Liver (tissue), 9 donors: ENCODE results near the gene GATA5. TPM values are rescaled to one million over a fixed set of nuclear protein-coding genes. Genes with fewer than 3 reads are reported as not detected.

Experiments used
- DNase-seq: peaks from one replicate; pipeline ENCODE4 v3.0.0-alpha.2; 2017; ENCODE audit warnings: low spot score
- H3K27ac ChIP-seq, 2 donors: one replicate each; pipeline ENCODE4 v1.7.0; 2013; ENCODE audit warnings: inconsistent platforms in 2 of 2, low read length in 2 of 2, control low read depth in 1 of 2, low read depth in 1 of 2, mild to moderate bottlenecking in 1 of 2
- H3K27me3 ChIP-seq, 4 donors: one replicate each; pipeline versions ENCODE4 v1.6.1 to v1.7.0; 2013; ENCODE audit warnings: low read length in 3 of 4, inconsistent platforms in 1 of 4, mild to moderate bottlenecking in 1 of 4, moderate library complexity in 1 of 4; ENCODE audit not compliant: control insufficient read depth in 4 of 4, insufficient read depth in 4 of 4
- H3K36me3 ChIP-seq, 4 donors: one replicate each; pipeline versions ENCODE4 v1.6.1 to v1.7.0; 2013; ENCODE audit warnings: low read length in 3 of 4, mild to moderate bottlenecking in 3 of 4, low read depth in 1 of 4, moderate library complexity in 1 of 4; ENCODE audit not compliant: control insufficient read depth in 4 of 4, insufficient read depth in 3 of 4
- H3K4me1 ChIP-seq, 4 donors: one replicate each; pipeline versions ENCODE4 v1.6.1 to v1.7.0; 2013; ENCODE audit warnings: low read length in 3 of 4, mild to moderate bottlenecking in 3 of 4, moderate library complexity in 1 of 4; ENCODE audit not compliant: control insufficient read depth in 4 of 4, insufficient read depth in 4 of 4
- H3K4me3 ChIP-seq, 3 donors: one replicate each; pipeline versions ENCODE4 v1.6.1 to v1.7.0; 2013; ENCODE audit warnings: low read length in 3 of 3, control low read depth in 1 of 3, low read depth in 1 of 3, mild to moderate bottlenecking in 1 of 3
- H3K9ac ChIP-seq, 2 donors: one replicate each; pipeline ENCODE4 v1.7.0; 2013; ENCODE audit warnings: low read length in 2 of 2, mild to moderate bottlenecking in 2 of 2, moderate library complexity in 2 of 2, control low read depth in 1 of 2, low read depth in 1 of 2
- H3K9me3 ChIP-seq, 4 donors: one replicate each; pipeline versions ENCODE4 v1.6.1 to v1.7.0; 2013; ENCODE audit warnings: low read length in 3 of 4; ENCODE audit not compliant: control insufficient read depth in 4 of 4
- FOXA1 ChIP-seq: IDR thresholded peaks from 2 replicates; pipeline ENCODE4 v1.6.1; 2016; ENCODE audit warnings: antibody characterized with exemption
- GABPA ChIP-seq, 2 donors: IDR thresholded peaks in 1 of 2; conservative IDR thresholded peaks in 1 of 2; 2 replicates each; pipeline ENCODE4 v1.6.1; 2016; ENCODE audit warnings: antibody characterized with exemption in 2 of 2, mild to moderate bottlenecking in 1 of 2, moderate library complexity in 1 of 2
- HNF4A ChIP-seq, 2 donors: conservative IDR thresholded peaks; 2 replicates each; pipeline ENCODE4 v1.6.1; 2016; ENCODE audit warnings: antibody characterized with exemption in 2 of 2, mild to moderate bottlenecking in 2 of 2
- HNF4G ChIP-seq: IDR thresholded peaks from 2 replicates; pipeline ENCODE4 v1.6.1; 2016; ENCODE audit warnings: antibody characterized with exemption
- JUND ChIP-seq, 2 donors: IDR thresholded peaks; 2 replicates each; pipeline ENCODE4 v1.6.1; 2016; ENCODE audit warnings: antibody characterized with exemption in 2 of 2
- NR2F2 ChIP-seq: IDR thresholded peaks from 2 replicates; pipeline ENCODE4 v1.6.1; 2016; ENCODE audit warnings: antibody characterized with exemption
- RAD21 ChIP-seq, 2 donors: IDR thresholded peaks; 2 replicates each; pipeline ENCODE4 v1.6.1; 2016; ENCODE audit warnings: antibody characterized with exemption in 2 of 2, mild to moderate bottlenecking in 2 of 2
- RXRA ChIP-seq, 2 donors: IDR thresholded peaks; 2 replicates each; pipeline ENCODE4 v1.6.1; 2017 to 2018; ENCODE audit warnings: antibody characterized with exemption in 2 of 2, mild to moderate bottlenecking in 1 of 2
- SP1 ChIP-seq: IDR thresholded peaks from 2 replicates; pipeline ENCODE4 v1.6.1; 2018; ENCODE audit warnings: antibody characterized with exemption, mild to moderate bottlenecking
- YY1 ChIP-seq: IDR thresholded peaks from 2 replicates; pipeline ENCODE4 v1.6.1; 2016; ENCODE audit warnings: antibody characterized with exemption, mild to moderate bottlenecking
- WGBS: extraction: QIAGEN DNeasy Blood & Tissue Kit; methylation state at CpG from one replicate; pipeline ENCODE4 v1.1.7; 2013; 5-methylcytosine and 5-hydroxymethylcytosine counted together
- polyA plus RNA-seq, 2 donors: library from polyadenylated mRNA; stranded (reverse) in 1 of 2; unstranded in 1 of 2; fragments of 200-250 nt in 1 of 2; fragments of >200 nt in 1 of 2; fragmentation: Nextera tagmentation in 1 of 2; extraction: Ambion mirVana in 1 of 2; gene quantifications; one replicate each; pipeline versions ENCODE4 v1.2.1 to v1.2.3, GENCODE V29; 2013 to 2015
- total RNA-seq, 2 donors: library from RNA; depleted of rRNA; stranded (reverse); fragments of >200 nt; gene quantifications; one replicate each; pipeline ENCODE4 v1.2.3, GENCODE V29; 2014
- TF ChIP-seq, protein P1 (sequence below): IDR thresholded peaks from 2 replicates; pipeline ENCODE4 v1.6.1; 2016; ENCODE audit warnings: antibody characterized with exemption
- TF ChIP-seq, protein P2 (sequence below): IDR thresholded peaks from 2 replicates; pipeline ENCODE4 v1.6.1; 2016; ENCODE audit warnings: antibody characterized with exemption, mild to moderate bottlenecking
- TF ChIP-seq, protein P3 (sequence below): IDR thresholded peaks from 2 replicates; pipeline ENCODE4 v1.6.1; 2016; ENCODE audit warnings: antibody characterized with exemption
- TF ChIP-seq, protein P4 (sequence below): fragments of 150-350 bp; IDR thresholded peaks from 2 replicates; pipeline ENCODE4 v1.5.1; 2017; ENCODE audit warnings: improper control_type of control experiment, low read depth, low read length; ENCODE audit not compliant: missing input control
- TF ChIP-seq, protein P5 (sequence below): IDR thresholded peaks from 2 replicates; pipeline ENCODE4 v1.6.1; 2016; ENCODE audit warnings: antibody characterized with exemption
- donor health status: healthy.
- donor health status: healthy.
- donor health status: healthy.
- donor health status: healthy.
- donor health status: healthy.

The GATA5 gene, protein sequence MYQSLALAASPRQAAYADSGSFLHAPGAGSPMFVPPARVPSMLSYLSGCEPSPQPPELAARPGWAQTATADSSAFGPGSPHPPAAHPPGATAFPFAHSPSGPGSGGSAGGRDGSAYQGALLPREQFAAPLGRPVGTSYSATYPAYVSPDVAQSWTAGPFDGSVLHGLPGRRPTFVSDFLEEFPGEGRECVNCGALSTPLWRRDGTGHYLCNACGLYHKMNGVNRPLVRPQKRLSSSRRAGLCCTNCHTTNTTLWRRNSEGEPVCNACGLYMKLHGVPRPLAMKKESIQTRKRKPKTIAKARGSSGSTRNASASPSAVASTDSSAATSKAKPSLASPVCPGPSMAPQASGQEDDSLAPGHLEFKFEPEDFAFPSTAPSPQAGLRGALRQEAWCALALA
- total RNA-seq (1 to 10 TPM in 1 of 2 donors, under 1 TPM in 1; 0.25 to 6.1 TPM), polyA plus RNA-seq (under 1 TPM; 0.31 to 0.36 TPM)

DNA sequence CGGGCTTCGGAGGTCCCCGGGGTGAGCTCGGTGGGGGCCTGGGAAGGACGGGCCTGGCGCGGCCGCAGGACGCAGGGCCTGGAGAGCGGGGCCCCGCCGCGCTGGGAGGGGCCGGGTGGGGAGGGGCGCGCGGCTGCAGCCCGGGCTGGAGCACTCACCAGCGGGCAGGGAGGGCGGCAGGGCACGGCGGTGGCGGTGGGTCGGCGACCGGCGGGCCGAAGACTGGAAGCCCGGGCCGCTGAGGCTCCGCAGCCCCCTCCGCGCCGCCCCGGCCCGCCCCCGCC, at the start of gene GATA5:
GATA5 (minus strand) TSS at position 224 of the 284 bp plus-strand sequence. CDS start 474 bp downstream, outside the sequence.
- Histone ChIP-seq H3K9ac (no peak within 1 kb of the TSS), H3K27me3 (peaks cover 0 to 11% (median 3%) of the 10 kb centered on the region in 4 donors), H3K36me3 (no peaks in the 10 kb centered on the region), H3K4me1 (peaks cover 0 to 16% (median 10%) of the 10 kb centered on the region in 4 donors), H3K27ac (no peak within 1 kb of the TSS), H3K4me3 (peak within 1 kb of the TSS in 1 of 3 donors; percentile 44), H3K9me3 (no peaks in the 10 kb centered on the region)
- TF ChIP-seq, protein P1, sequence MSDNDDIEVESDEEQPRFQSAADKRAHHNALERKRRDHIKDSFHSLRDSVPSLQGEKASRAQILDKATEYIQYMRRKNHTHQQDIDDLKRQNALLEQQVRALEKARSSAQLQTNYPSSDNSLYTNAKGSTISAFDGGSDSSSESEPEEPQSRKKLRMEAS: no peak
- TF ChIP-seq SP1: no peak
- no peak for TF ChIP-seq NR2F2
- TF ChIP-seq GABPA (IDR thresholded peaks at IDR 0.05 in 1 of 2, conservative IDR thresholded peaks at IDR 0.05 in 1 of 2): no peak
- TF ChIP-seq, protein P2, sequence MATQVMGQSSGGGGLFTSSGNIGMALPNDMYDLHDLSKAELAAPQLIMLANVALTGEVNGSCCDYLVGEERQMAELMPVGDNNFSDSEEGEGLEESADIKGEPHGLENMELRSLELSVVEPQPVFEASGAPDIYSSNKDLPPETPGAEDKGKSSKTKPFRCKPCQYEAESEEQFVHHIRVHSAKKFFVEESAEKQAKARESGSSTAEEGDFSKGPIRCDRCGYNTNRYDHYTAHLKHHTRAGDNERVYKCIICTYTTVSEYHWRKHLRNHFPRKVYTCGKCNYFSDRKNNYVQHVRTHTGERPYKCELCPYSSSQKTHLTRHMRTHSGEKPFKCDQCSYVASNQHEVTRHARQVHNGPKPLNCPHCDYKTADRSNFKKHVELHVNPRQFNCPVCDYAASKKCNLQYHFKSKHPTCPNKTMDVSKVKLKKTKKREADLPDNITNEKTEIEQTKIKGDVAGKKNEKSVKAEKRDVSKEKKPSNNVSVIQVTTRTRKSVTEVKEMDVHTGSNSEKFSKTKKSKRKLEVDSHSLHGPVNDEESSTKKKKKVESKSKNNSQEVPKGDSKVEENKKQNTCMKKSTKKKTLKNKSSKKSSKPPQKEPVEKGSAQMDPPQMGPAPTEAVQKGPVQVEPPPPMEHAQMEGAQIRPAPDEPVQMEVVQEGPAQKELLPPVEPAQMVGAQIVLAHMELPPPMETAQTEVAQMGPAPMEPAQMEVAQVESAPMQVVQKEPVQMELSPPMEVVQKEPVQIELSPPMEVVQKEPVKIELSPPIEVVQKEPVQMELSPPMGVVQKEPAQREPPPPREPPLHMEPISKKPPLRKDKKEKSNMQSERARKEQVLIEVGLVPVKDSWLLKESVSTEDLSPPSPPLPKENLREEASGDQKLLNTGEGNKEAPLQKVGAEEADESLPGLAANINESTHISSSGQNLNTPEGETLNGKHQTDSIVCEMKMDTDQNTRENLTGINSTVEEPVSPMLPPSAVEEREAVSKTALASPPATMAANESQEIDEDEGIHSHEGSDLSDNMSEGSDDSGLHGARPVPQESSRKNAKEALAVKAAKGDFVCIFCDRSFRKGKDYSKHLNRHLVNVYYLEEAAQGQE: no peak
- TF ChIP-seq RXRA (IDR thresholded peaks at IDR 0.05): no peak
- TF ChIP-seq JUND (IDR thresholded peaks at IDR 0.05): no peak
- TF ChIP-seq, protein P3, sequence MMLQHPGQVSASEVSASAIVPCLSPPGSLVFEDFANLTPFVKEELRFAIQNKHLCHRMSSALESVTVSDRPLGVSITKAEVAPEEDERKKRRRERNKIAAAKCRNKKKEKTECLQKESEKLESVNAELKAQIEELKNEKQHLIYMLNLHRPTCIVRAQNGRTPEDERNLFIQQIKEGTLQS: no peak
- no peak for TF ChIP-seq HNF4A (conservative IDR thresholded peaks at IDR 0.05)
- TF ChIP-seq, protein P4, sequence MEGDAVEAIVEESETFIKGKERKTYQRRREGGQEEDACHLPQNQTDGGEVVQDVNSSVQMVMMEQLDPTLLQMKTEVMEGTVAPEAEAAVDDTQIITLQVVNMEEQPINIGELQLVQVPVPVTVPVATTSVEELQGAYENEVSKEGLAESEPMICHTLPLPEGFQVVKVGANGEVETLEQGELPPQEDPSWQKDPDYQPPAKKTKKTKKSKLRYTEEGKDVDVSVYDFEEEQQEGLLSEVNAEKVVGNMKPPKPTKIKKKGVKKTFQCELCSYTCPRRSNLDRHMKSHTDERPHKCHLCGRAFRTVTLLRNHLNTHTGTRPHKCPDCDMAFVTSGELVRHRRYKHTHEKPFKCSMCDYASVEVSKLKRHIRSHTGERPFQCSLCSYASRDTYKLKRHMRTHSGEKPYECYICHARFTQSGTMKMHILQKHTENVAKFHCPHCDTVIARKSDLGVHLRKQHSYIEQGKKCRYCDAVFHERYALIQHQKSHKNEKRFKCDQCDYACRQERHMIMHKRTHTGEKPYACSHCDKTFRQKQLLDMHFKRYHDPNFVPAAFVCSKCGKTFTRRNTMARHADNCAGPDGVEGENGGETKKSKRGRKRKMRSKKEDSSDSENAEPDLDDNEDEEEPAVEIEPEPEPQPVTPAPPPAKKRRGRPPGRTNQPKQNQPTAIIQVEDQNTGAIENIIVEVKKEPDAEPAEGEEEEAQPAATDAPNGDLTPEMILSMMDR: no peak
- no peak for TF ChIP-seq FOXA1
- TF ChIP-seq YY1: no peak
- TF ChIP-seq, protein P5, sequence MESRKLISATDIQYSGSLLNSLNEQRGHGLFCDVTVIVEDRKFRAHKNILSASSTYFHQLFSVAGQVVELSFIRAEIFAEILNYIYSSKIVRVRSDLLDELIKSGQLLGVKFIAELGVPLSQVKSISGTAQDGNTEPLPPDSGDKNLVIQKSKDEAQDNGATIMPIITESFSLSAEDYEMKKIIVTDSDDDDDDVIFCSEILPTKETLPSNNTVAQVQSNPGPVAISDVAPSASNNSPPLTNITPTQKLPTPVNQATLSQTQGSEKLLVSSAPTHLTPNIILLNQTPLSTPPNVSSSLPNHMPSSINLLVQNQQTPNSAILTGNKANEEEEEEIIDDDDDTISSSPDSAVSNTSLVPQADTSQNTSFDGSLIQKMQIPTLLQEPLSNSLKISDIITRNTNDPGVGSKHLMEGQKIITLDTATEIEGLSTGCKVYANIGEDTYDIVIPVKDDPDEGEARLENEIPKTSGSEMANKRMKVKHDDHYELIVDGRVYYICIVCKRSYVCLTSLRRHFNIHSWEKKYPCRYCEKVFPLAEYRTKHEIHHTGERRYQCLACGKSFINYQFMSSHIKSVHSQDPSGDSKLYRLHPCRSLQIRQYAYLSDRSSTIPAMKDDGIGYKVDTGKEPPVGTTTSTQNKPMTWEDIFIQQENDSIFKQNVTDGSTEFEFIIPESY: no peak
- TF ChIP-seq HNF4G: no peak
- WGBS: 2% methylated on average over 36 of the region's 37 CpGs
- DNase-seq: no peak

DNA sequence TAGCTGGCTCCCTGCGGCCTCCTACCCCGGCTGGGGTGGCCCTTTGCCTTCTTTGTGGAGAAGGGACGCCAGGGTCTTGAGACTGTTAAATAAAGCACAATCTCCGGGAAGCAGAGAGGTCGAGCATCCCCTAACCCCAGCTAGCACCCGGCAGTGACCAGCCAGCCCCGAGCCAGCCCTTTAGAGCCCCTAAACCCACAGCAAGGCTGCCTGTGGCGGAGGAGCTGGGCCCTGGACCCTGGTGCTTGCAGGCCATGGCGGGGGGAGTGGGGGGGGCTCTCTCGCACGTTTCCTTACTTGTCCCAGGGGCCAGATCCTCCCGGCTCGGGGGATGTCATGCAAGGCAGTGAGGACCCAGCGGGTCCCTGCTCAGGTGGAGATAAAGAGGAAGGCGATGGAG, 49.2 kb upstream of the GATA5 start:
- H3K9ac ChIP-seq: no peak overlapping the region
- no peak overlapping the region for H3K4me3 ChIP-seq
- 54% methylated on average over 15 of the region's 15 CpGs for WGBS
- no peak overlapping the region for H3K27ac ChIP-seq
- no peaks in the 10 kb centered on the region for H3K9me3 ChIP-seq
- peaks cover 0 to 14% (median 5%) of the 10 kb centered on the region in 4 donors for H3K27me3 ChIP-seq
- DNase-seq: no peak
- H3K4me1 ChIP-seq: no peaks in the 10 kb centered on the region
- H3K36me3 ChIP-seq: no peaks in the 10 kb centered on the region
- TF ChIP-seq, protein P4: no peak
- TF ChIP-seq HNF4G (no peak), YY1 (no peak), FOXA1 (no peak), GABPA (IDR thresholded peaks at IDR 0.05 in 1 of 2, conservative IDR thresholded peaks at IDR 0.05 in 1 of 2) (no peak), JUND (IDR thresholded peaks at IDR 0.05) (no peak), SP1 (no peak), NR2F2 (no peak), RAD21 (IDR thresholded peaks at IDR 0.05) (no peak), HNF4A (conservative IDR thresholded peaks at IDR 0.05) (no peak)
- TF ChIP-seq, protein P5: no peak
- TF ChIP-seq, protein P1: no peak
- TF ChIP-seq, protein P3: no peak
